DND-41 (cell line): Measurements from ENCODE around the gene CD34.

Source experiments
- CTCF ChIP-seq: IDR thresholded peaks from 2 replicates; pipeline ENCODE4 v1.5.1; 2012; ENCODE audit warnings: borderline replicate concordance, low read length, moderate library complexity, mild to moderate bottlenecking; ENCODE audit not compliant: poor library complexity, severe bottlenecking; ENCODE audit errors: extremely low read depth
- EZH2 ChIP-seq: IDR thresholded peaks from 3 replicates; pipeline ENCODE4 v1.6.1; 2012; ENCODE audit warnings: borderline replicate concordance, low read depth, mild to moderate bottlenecking, moderate library complexity, low read length, inconsistent platforms; ENCODE audit not compliant: severe bottlenecking

- TF ChIP-seq EZH2 (no peak), CTCF (no peak)
These were observed 27.2 kb downstream of the CD34 start for GRCh38 chr1:207883660-207884250.
